ENCODE results near the gene CDKAL1.

CDKAL1 gene

GRCh38 chr6:21198032-21198640 lies 663.9 kb downstream of the CDKAL1 start:
- no peak for DNase-seq (ENCODE audit: low read depth, low spot score)

- peak; percentile 38 for DNase-seq (ENCODE audit: low read depth, low spot score)
These were observed 665.0 kb downstream of the CDKAL1 start for GRCh38 chr6:21199262-21199661.

- peak; percentile 56 for DNase-seq (ENCODE audit: low read depth, low spot score)
These were observed 666.0 kb downstream of the CDKAL1 start for GRCh38 chr6:21200134-21200870.

GRCh38 chr6:21201187-21201586 lies 666.9 kb downstream of the CDKAL1 start:
- DNase-seq (ENCODE audit: low read depth, low spot score): no peak

GRCh38 chr6:21201637-21202350 lies 667.5 kb downstream of the CDKAL1 start:
- no peak for DNase-seq (ENCODE audit: low read depth, low spot score)

GRCh38 chr6:21202521-21202920 lies 668.3 kb downstream of the CDKAL1 start:
- no peak for DNase-seq (ENCODE audit: low read depth, low spot score)

GRCh38 chr6:21204951-21205350 lies 670.7 kb downstream of the CDKAL1 start:
- no peak for DNase-seq (ENCODE audit: low read depth, low spot score)

GRCh38 chr6:21208081-21208795 lies 674.0 kb downstream of the CDKAL1 start:
- no peak for DNase-seq (ENCODE audit: low read depth, low spot score)

GRCh38 chr6:21208796-21209186 lies 674.5 kb downstream of the CDKAL1 start:
- no peak for DNase-seq (ENCODE audit: low read depth, low spot score)

GRCh38 chr6:21213492-21213891 lies 679.2 kb downstream of the CDKAL1 start:
- no peak for DNase-seq (ENCODE audit: low read depth, low spot score)

- no peak for DNase-seq (ENCODE audit: low read depth, low spot score)
These were observed 680.6 kb downstream of the CDKAL1 start for GRCh38 chr6:21214738-21215448.

- no peak for DNase-seq (ENCODE audit: low read depth, low spot score)
These were observed 685.0 kb downstream of the CDKAL1 start for GRCh38 chr6:21219241-21219640.

- no peak for DNase-seq (ENCODE audit: low read depth, low spot score)
These were observed 685.6 kb downstream of the CDKAL1 start for GRCh38 chr6:21219856-21220255.

- no peak for DNase-seq (ENCODE audit: low read depth, low spot score)
These were observed 686.2 kb downstream of the CDKAL1 start for GRCh38 chr6:21220271-21220987.

GRCh38 chr6:21222656-21223055 lies 688.4 kb downstream of the CDKAL1 start:
- no peak for DNase-seq (ENCODE audit: low read depth, low spot score)

- DNase-seq (ENCODE audit: low read depth, low spot score): no peak
These were observed 691.7 kb downstream of the CDKAL1 start for GRCh38 chr6:21225912-21226311.

- no peak for DNase-seq (ENCODE audit: low read depth, low spot score)
These were observed 693.2 kb downstream of the CDKAL1 start for GRCh38 chr6:21227486-21227885.

GRCh38 chr6:21228411-21228810 lies 694.2 kb downstream of the CDKAL1 start:
- no peak for DNase-seq (ENCODE audit: low read depth, low spot score)

- no peak for DNase-seq (ENCODE audit: low read depth, low spot score)
These were observed 694.7 kb downstream of the CDKAL1 start for GRCh38 chr6:21228876-21229460.

- DNase-seq (ENCODE audit: low read depth, low spot score): no peak
These were observed 696.3 kb downstream of the CDKAL1 start for GRCh38 chr6:21230536-21230935.

All from ELF-1 (cell line).